ENCODE results near the gene EEIG1.

EEIG1 gene

GRCh38 chr9:127987103-127987614 lies 6.4 kb upstream of the EEIG1 start:
- Histone ChIP-seq H3K4me3 (ENCODE audit: low read length in 2 of 2) (no peak overlapping the region), H3K36me3 (replicated peaks in 1 of 2; ENCODE audit: control insufficient read depth in 2 of 2, insufficient read depth in 2 of 2, low read length in 2 of 2) (no peaks in the 10 kb centered on the region), H2BK15ac (ENCODE audit: low read length) (no peak overlapping the region), H3K9ac (ENCODE audit: low read depth, low read length, poor library complexity) (no peak overlapping the region), H3K18ac (ENCODE audit: low read length) (peak overlapping the region; percentile 72), H4K8ac (ENCODE audit: low read depth, low read length) (no peak overlapping the region), H2AFZ (ENCODE audit: low read length) (no peak overlapping the region), H3K23ac (ENCODE audit: low read depth, low read length, poor library complexity) (no peak overlapping the region), H2BK120ac (ENCODE audit: low read depth, low read length) (no peak overlapping the region), H4K91ac (ENCODE audit: low read depth, low read length, poor library complexity) (no peak overlapping the region), H3K4ac (ENCODE audit: low read length) (no peak overlapping the region), H3K79me1 (ENCODE audit: low read depth, low read length) (no peaks in the 10 kb centered on the region), H2BK12ac (ENCODE audit: low read length) (no peak overlapping the region), H2AK5ac (ENCODE audit: low read depth, low read length) (no peak overlapping the region), H3K14ac (ENCODE audit: low read length) (no peak overlapping the region), H3K4me2 (ENCODE audit: insufficient read depth, low read length, poor library complexity, severe bottlenecking) (no peak overlapping the region), H3K4me1 (ENCODE audit: control insufficient read depth in 2 of 2, insufficient read depth in 1 of 2, low read depth in 1 of 2, low read length in 2 of 2) (peaks cover 1 to 3% of the 10 kb centered on the region in 2 donors), H3K27ac (replicated peaks; ENCODE audit: low read length) (no peak overlapping the region), H3K27me3 (ENCODE audit: control insufficient read depth in 3 of 3, insufficient read depth in 3 of 3, low read depth in 1 of 3, low read length in 3 of 3) (no peaks in the 10 kb centered on the region), H2BK5ac (ENCODE audit: low read length) (no peak overlapping the region), H3K9me3 (replicated peaks in 1 of 2; ENCODE audit: control insufficient read depth in 2 of 2, insufficient read depth in 1 of 2, low read depth in 1 of 2, low read length in 2 of 2) (no peaks in the 10 kb centered on the region)
- WGBS, 2 donors (ENCODE audit: extremely low coverage in 2 of 2, insufficient read length in 2 of 2, insufficient replicate concordance in 1 of 2): no CpG with 5 or more reads among the region's 9 CpGs
- no peak for DNase-seq (ENCODE audit: low spot score)

- H3K4me1 ChIP-seq (ENCODE audit: control insufficient read depth in 2 of 2, insufficient read depth in 1 of 2, low read depth in 1 of 2, low read length in 2 of 2): peaks cover 8 to 9% of the 10 kb centered on the region in 2 donors
- no peak overlapping the region for H3K4ac ChIP-seq (ENCODE audit: low read length)
- H3K18ac ChIP-seq (ENCODE audit: low read length): no peak overlapping the region
- no peak overlapping the region for H3K27ac ChIP-seq (replicated peaks; ENCODE audit: low read length)
- no peak overlapping the region for H2BK5ac ChIP-seq (ENCODE audit: low read length)
- H3K23ac ChIP-seq (ENCODE audit: low read depth, low read length, poor library complexity): no peak overlapping the region
- H3K9me3 ChIP-seq (replicated peaks in 1 of 2; ENCODE audit: control insufficient read depth in 2 of 2, insufficient read depth in 1 of 2, low read depth in 1 of 2, low read length in 2 of 2): no peaks in the 10 kb centered on the region
- H2BK15ac ChIP-seq (ENCODE audit: low read length): no peak overlapping the region
- no peak overlapping the region for H3K9ac ChIP-seq (ENCODE audit: low read depth, low read length, poor library complexity)
- H2AK5ac ChIP-seq (ENCODE audit: low read depth, low read length): no peak overlapping the region
- no peak overlapping the region for H2BK120ac ChIP-seq (ENCODE audit: low read depth, low read length)
- H3K36me3 ChIP-seq (replicated peaks in 1 of 2; ENCODE audit: control insufficient read depth in 2 of 2, insufficient read depth in 2 of 2, low read length in 2 of 2): no peaks in the 10 kb centered on the region
- H4K91ac ChIP-seq (ENCODE audit: low read depth, low read length, poor library complexity): no peak overlapping the region
- no peaks in the 10 kb centered on the region for H3K27me3 ChIP-seq (ENCODE audit: control insufficient read depth in 3 of 3, insufficient read depth in 3 of 3, low read depth in 1 of 3, low read length in 3 of 3)
- no peak overlapping the region for H2AFZ ChIP-seq (ENCODE audit: low read length)
- no peak overlapping the region for H4K8ac ChIP-seq (ENCODE audit: low read depth, low read length)
- H3K4me3 ChIP-seq (ENCODE audit: low read length in 2 of 2): no peak overlapping the region
- H3K4me2 ChIP-seq (ENCODE audit: insufficient read depth, low read length, poor library complexity, severe bottlenecking): no peak overlapping the region
- no peaks in the 10 kb centered on the region for H3K79me1 ChIP-seq (ENCODE audit: low read depth, low read length)
- no peak overlapping the region for H3K14ac ChIP-seq (ENCODE audit: low read length)
- no CpG with 5 or more reads among the region's 3 CpGs for WGBS, 2 donors (ENCODE audit: extremely low coverage in 2 of 2, insufficient read length in 2 of 2, insufficient replicate concordance in 1 of 2)
- H2BK12ac ChIP-seq (ENCODE audit: low read length): no peak overlapping the region
- DNase-seq (ENCODE audit: low spot score): no peak
Measured at GRCh38 chr9:127985011-127985410, 4.2 kb upstream of the EEIG1 start.

GRCh38 chr9:127983847-127984289 lies 3.1 kb upstream of the EEIG1 start:
- Histone ChIP-seq H2AFZ (ENCODE audit: low read length) (peak overlapping the region; percentile 27), H2BK15ac (ENCODE audit: low read length) (no peak overlapping the region), H4K91ac (ENCODE audit: low read depth, low read length, poor library complexity) (peak overlapping the region; percentile 39), H3K18ac (ENCODE audit: low read length) (no peak overlapping the region), H2BK12ac (ENCODE audit: low read length) (no peak overlapping the region), H3K79me1 (ENCODE audit: low read depth, low read length) (no peaks in the 10 kb centered on the region), H3K36me3 (replicated peaks in 1 of 2; ENCODE audit: control insufficient read depth in 2 of 2, insufficient read depth in 2 of 2, low read length in 2 of 2) (no peaks in the 10 kb centered on the region), H2AK5ac (ENCODE audit: low read depth, low read length) (no peak overlapping the region), H3K4me3 (ENCODE audit: low read length in 2 of 2) (no peak overlapping the region), H3K14ac (ENCODE audit: low read length) (no peak overlapping the region), H4K8ac (ENCODE audit: low read depth, low read length) (no peak overlapping the region), H3K9ac (ENCODE audit: low read depth, low read length, poor library complexity) (no peak overlapping the region), H3K4me1 (ENCODE audit: control insufficient read depth in 2 of 2, insufficient read depth in 1 of 2, low read depth in 1 of 2, low read length in 2 of 2) (peaks cover 9 to 11% of the 10 kb centered on the region in 2 donors), H3K9me3 (replicated peaks in 1 of 2; ENCODE audit: control insufficient read depth in 2 of 2, insufficient read depth in 1 of 2, low read depth in 1 of 2, low read length in 2 of 2) (no peaks in the 10 kb centered on the region), H3K27me3 (ENCODE audit: control insufficient read depth in 3 of 3, insufficient read depth in 3 of 3, low read depth in 1 of 3, low read length in 3 of 3) (no peaks in the 10 kb centered on the region), H3K27ac (replicated peaks; ENCODE audit: low read length) (no peak overlapping the region), H2BK5ac (ENCODE audit: low read length) (no peak overlapping the region), H3K23ac (ENCODE audit: low read depth, low read length, poor library complexity) (no peak overlapping the region), H3K4ac (ENCODE audit: low read length) (no peak overlapping the region), H2BK120ac (ENCODE audit: low read depth, low read length) (peak overlapping the region; percentile 85), H3K4me2 (ENCODE audit: insufficient read depth, low read length, poor library complexity, severe bottlenecking) (no peak overlapping the region)
- DNase-seq (ENCODE audit: low spot score): no peak
- WGBS, 2 donors (ENCODE audit: extremely low coverage in 2 of 2, insufficient read length in 2 of 2, insufficient replicate concordance in 1 of 2): no CpG with 5 or more reads among the region's 9 CpGs

- H3K4ac ChIP-seq (ENCODE audit: low read length): peak overlapping the region; percentile 8
- H3K79me1 ChIP-seq (ENCODE audit: low read depth, low read length): no peaks in the 10 kb centered on the region
- no peak overlapping the region for H2AFZ ChIP-seq (ENCODE audit: low read length)
- peak overlapping the region; percentile 47 for H2BK12ac ChIP-seq (ENCODE audit: low read length)
- no peak overlapping the region for H4K8ac ChIP-seq (ENCODE audit: low read depth, low read length)
- peak overlapping the region; percentile 57 for H3K18ac ChIP-seq (ENCODE audit: low read length)
- H3K4me3 ChIP-seq (ENCODE audit: low read length in 2 of 2): no peak overlapping the region
- no peaks in the 10 kb centered on the region for H3K9me3 ChIP-seq (replicated peaks in 1 of 2; ENCODE audit: control insufficient read depth in 2 of 2, insufficient read depth in 1 of 2, low read depth in 1 of 2, low read length in 2 of 2)
- H3K36me3 ChIP-seq (replicated peaks in 1 of 2; ENCODE audit: control insufficient read depth in 2 of 2, insufficient read depth in 2 of 2, low read length in 2 of 2): peaks cover 0 to 2% of the 10 kb centered on the region in 2 donors
- peaks cover 15 to 17% of the 10 kb centered on the region in 2 donors for H3K4me1 ChIP-seq (ENCODE audit: control insufficient read depth in 2 of 2, insufficient read depth in 1 of 2, low read depth in 1 of 2, low read length in 2 of 2)
- H4K91ac ChIP-seq (ENCODE audit: low read depth, low read length, poor library complexity): peak overlapping the region; percentile 39
- H3K4me2 ChIP-seq (ENCODE audit: insufficient read depth, low read length, poor library complexity, severe bottlenecking): no peak overlapping the region
- H2BK5ac ChIP-seq (ENCODE audit: low read length): no peak overlapping the region
- H3K14ac ChIP-seq (ENCODE audit: low read length): no peak overlapping the region
- no peak overlapping the region for H3K27ac ChIP-seq (replicated peaks; ENCODE audit: low read length)
- H3K23ac ChIP-seq (ENCODE audit: low read depth, low read length, poor library complexity): no peak overlapping the region
- H2AK5ac ChIP-seq (ENCODE audit: low read depth, low read length): peak overlapping the region; percentile 43
- H2BK120ac ChIP-seq (ENCODE audit: low read depth, low read length): peak overlapping the region; percentile 85
- no CpG with 5 or more reads among the region's 1 CpG for WGBS, 2 donors (ENCODE audit: extremely low coverage in 2 of 2, insufficient read length in 2 of 2, insufficient replicate concordance in 1 of 2)
- DNase-seq (ENCODE audit: low spot score): no peak
- H2BK15ac ChIP-seq (ENCODE audit: low read length): peak overlapping the region; percentile 71
- H3K27me3 ChIP-seq (ENCODE audit: control insufficient read depth in 3 of 3, insufficient read depth in 3 of 3, low read depth in 1 of 3, low read length in 3 of 3): no peaks in the 10 kb centered on the region
- no peak overlapping the region for H3K9ac ChIP-seq (ENCODE audit: low read depth, low read length, poor library complexity)
Measured at GRCh38 chr9:127982912-127983311, 2.1 kb upstream of the EEIG1 start.
